Mesendoderm (in vitro differentiated cells): ENCODE results near the gene WDR33.
A peak's percentile ranks its signal among the peaks of the same experiment; 100 is the strongest.
"Not testable (repeated sequence)": the region's sequence is repeated elsewhere in the genome, so short reads cannot be mapped to it uniquely, and the experiment has no call there.

Source experiments
- DNase-seq: peaks from one replicate; pipeline ENCODE4 v3.0.0; 2013
- H2AK5ac ChIP-seq: 2 replicates; pipeline ENCODE4 v1.6.1; 2013; ENCODE audit warnings: low read length, inconsistent platforms
- H2BK120ac ChIP-seq: 2 replicates; pipeline ENCODE4 v1.6.1; 2013; ENCODE audit warnings: low read depth, mild to moderate bottlenecking, low read length, moderate library complexity, mixed read lengths
- H2BK15ac ChIP-seq: replicated peaks from 2 replicates; pipeline ENCODE4 v1.6.1; 2013; ENCODE audit warnings: low read depth, mild to moderate bottlenecking, moderate library complexity
- H2BK5ac ChIP-seq: 2 replicates; pipeline ENCODE4 v1.6.1; 2013; ENCODE audit warnings: low read length, inconsistent platforms
- H3K18ac ChIP-seq: 2 replicates; pipeline ENCODE4 v1.6.1; 2013; ENCODE audit warnings: mild to moderate bottlenecking, low read length, mixed read lengths
- H3K23ac ChIP-seq: one replicate; pipeline ENCODE4 v1.6.1; 2013; ENCODE audit warnings: low read length
- H3K27ac ChIP-seq: 2 replicates; pipeline ENCODE4 v1.5.1; 2013; ENCODE audit warnings: low read depth, mild to moderate bottlenecking, inconsistent platforms, low read length, moderate library complexity
- H3K27me3 ChIP-seq: 2 replicates; pipeline ENCODE4 v1.6.1; 2013; ENCODE audit warnings: low read length, control low read depth, mild to moderate bottlenecking, inconsistent platforms; ENCODE audit not compliant: insufficient read depth, poor library complexity
- H3K36me3 ChIP-seq: 2 replicates; pipeline ENCODE4 v1.6.1; 2013; ENCODE audit warnings: low read length, inconsistent platforms; ENCODE audit not compliant: control insufficient read depth, insufficient read depth
- H3K4ac ChIP-seq: one replicate; pipeline ENCODE4 v1.6.1; 2013; ENCODE audit warnings: low read depth, mild to moderate bottlenecking, low read length, moderate library complexity
- H3K4me1 ChIP-seq: 2 replicates; pipeline ENCODE4 v1.6.1; 2013; ENCODE audit warnings: low read depth, low read length, inconsistent platforms; ENCODE audit not compliant: control insufficient read depth
- H3K4me2 ChIP-seq: 2 replicates; pipeline ENCODE4 v1.6.1; 2013; ENCODE audit warnings: low read length
- H3K4me3 ChIP-seq: 2 replicates; pipeline ENCODE4 v1.5.1; 2013; ENCODE audit warnings: mild to moderate bottlenecking, low read length
- H3K56ac ChIP-seq: one replicate; pipeline ENCODE4 v1.6.1; 2013; ENCODE audit warnings: low read length
- H3K79me1 ChIP-seq: 2 replicates; pipeline ENCODE4 v1.6.1; 2013; ENCODE audit warnings: low read length, inconsistent platforms
- H3K79me2 ChIP-seq: 2 replicates; pipeline ENCODE4 v1.6.1; 2013; ENCODE audit warnings: mild to moderate bottlenecking, low read length; ENCODE audit not compliant: control insufficient read depth, insufficient read depth
- H3K9ac ChIP-seq: 2 replicates; pipeline ENCODE4 v1.6.1; 2013; ENCODE audit warnings: low read length, inconsistent platforms
- H4K5ac ChIP-seq: one replicate; pipeline ENCODE4 v1.6.1; 2013; ENCODE audit warnings: low read length
- H4K8ac ChIP-seq: one replicate; pipeline ENCODE4 v1.6.1; 2013; ENCODE audit warnings: low read depth, mild to moderate bottlenecking, control low read depth, low read length, moderate library complexity
- WGBS: extraction: QIAGEN DNeasy Blood & Tissue Kit; methylation state at CpG from one replicate; pipeline ENCODE4 v1.1.7; 2013; ENCODE audit warnings: low lambda C conversion rate, missing lambda C conversion rate; ENCODE audit not compliant: insufficient coverage; ENCODE audit errors: extremely low coverage; 5-methylcytosine and 5-hydroxymethylcytosine counted together

WDR33 gene

DNA sequence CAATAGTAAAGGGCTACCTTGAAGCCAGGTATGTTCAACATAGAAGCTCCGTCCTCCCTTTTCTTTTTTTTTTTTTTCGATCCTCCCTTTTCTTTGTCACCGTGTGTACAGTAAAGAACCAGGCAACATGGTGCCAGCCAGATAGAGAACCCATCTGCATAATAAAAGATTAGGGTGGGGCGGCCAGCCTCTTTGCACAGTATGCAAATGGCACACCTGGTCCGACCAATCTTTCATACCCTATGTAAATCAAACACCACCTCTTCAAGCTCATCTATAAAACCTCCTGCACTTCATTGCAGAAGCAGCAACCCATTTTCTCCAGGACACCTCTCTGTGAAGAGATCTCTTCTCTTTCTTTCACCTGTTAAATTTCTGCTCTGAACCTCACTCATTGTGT is 7.3 kb upstream of the WDR33 start:
- Histone ChIP-seq H3K79me2 (no peaks in the 10 kb centered on the region), H3K4me2 (no peak overlapping the region), H3K56ac (no peak overlapping the region), H3K36me3 (no peaks in the 10 kb centered on the region), H3K79me1 (no peaks in the 10 kb centered on the region), H2AK5ac (no peak overlapping the region), H2BK120ac (no peak overlapping the region), H4K8ac (no peak overlapping the region), H3K4me3 (no peak overlapping the region), H3K27ac (no peak overlapping the region), H2BK15ac (no peak overlapping the region), H3K18ac (no peak overlapping the region), H3K4me1 (no peaks in the 10 kb centered on the region), H3K23ac (no peak overlapping the region), H3K9ac (no peak overlapping the region), H4K5ac (no peak overlapping the region), H3K27me3 (no peaks in the 10 kb centered on the region), H2BK5ac (no peak overlapping the region), H3K4ac (no peak overlapping the region)
- no CpG with 5 or more reads among the region's 5 CpGs for WGBS
- no peak for DNase-seq

DNA sequence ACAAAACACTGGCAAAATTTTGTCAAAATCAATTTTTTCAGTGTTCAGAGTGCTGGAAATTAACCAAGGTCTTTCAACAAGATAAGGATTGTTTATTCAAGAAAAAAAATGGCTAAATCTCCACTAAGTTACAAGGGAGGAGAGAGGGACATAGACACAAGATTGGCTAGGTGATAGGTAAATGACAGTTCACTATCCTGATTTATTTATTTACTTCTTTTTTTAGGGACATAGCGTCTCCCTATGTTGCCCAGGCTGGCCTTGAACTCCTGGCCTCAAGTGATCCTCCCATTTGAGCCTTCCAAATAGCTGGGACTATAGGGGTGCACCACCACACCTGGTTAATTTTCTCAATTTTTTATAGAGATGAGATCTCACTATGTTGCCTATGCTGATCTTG is 3.7 kb upstream of the WDR33 start:
- no peaks in the 10 kb centered on the region for H3K79me1 ChIP-seq
- no peaks in the 10 kb centered on the region for H3K36me3 ChIP-seq
- H3K18ac ChIP-seq, result no peak overlapping the region
- no peak overlapping the region for H3K9ac ChIP-seq
- no peaks in the 10 kb centered on the region for H3K27me3 ChIP-seq
- no peak overlapping the region for H3K27ac ChIP-seq
- no peaks in the 10 kb centered on the region for H3K4me1 ChIP-seq
- peaks cover 12% of the 10 kb centered on the region for H3K79me2 ChIP-seq
- no peak overlapping the region for H3K56ac ChIP-seq
- DNase-seq, result no peak
- H3K4me3 ChIP-seq, result no peak overlapping the region
- no peak overlapping the region for H2AK5ac ChIP-seq
- no peak overlapping the region for H3K23ac ChIP-seq
- H4K5ac ChIP-seq, result no peak overlapping the region
- no peak overlapping the region for H4K8ac ChIP-seq
- H2BK120ac ChIP-seq, result no peak overlapping the region
- H2BK15ac ChIP-seq, result no peak overlapping the region
- no peak overlapping the region for H3K4me2 ChIP-seq
- no CpG with 5 or more reads among the region's 1 CpG for WGBS
- no peak overlapping the region for H3K4ac ChIP-seq
- H2BK5ac ChIP-seq, result no peak overlapping the region

DNA sequence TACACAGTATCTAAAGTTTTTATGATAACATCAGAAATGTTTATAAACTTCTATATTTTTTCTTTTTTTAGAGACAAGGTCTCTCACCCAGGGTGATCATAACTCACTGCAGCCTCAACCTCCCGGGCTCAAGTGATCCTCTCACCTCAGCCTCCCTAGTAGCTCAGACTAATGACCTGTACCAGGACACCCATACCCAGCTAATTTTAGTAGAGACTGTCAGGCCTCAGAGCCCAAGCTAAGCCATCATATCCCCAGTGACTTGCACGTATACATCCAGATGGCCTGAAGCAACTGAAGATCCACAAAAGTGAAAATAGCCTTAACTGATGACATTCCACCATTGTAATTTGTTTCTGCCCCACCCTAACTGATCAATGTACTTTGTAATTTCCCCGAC is 1.5 kb upstream of the WDR33 start:
- H2BK15ac ChIP-seq, H2BK120ac ChIP-seq, DNase-seq, H3K4me3 ChIP-seq, H3K36me3 ChIP-seq, H3K4me2 ChIP-seq, H4K5ac ChIP-seq, H3K79me1 ChIP-seq, H2BK5ac ChIP-seq, H3K27me3 ChIP-seq, H3K18ac ChIP-seq, H3K56ac ChIP-seq, H3K27ac ChIP-seq, H4K8ac ChIP-seq, H3K23ac ChIP-seq, H3K4ac ChIP-seq, H2AK5ac ChIP-seq, H3K4me1 ChIP-seq, H3K9ac ChIP-seq: not testable (repeated sequence)
- WGBS, result no CpG with 5 or more reads among the region's 3 CpGs
- H3K79me2 ChIP-seq, result peaks cover 24% of the 10 kb centered on the region

DNA sequence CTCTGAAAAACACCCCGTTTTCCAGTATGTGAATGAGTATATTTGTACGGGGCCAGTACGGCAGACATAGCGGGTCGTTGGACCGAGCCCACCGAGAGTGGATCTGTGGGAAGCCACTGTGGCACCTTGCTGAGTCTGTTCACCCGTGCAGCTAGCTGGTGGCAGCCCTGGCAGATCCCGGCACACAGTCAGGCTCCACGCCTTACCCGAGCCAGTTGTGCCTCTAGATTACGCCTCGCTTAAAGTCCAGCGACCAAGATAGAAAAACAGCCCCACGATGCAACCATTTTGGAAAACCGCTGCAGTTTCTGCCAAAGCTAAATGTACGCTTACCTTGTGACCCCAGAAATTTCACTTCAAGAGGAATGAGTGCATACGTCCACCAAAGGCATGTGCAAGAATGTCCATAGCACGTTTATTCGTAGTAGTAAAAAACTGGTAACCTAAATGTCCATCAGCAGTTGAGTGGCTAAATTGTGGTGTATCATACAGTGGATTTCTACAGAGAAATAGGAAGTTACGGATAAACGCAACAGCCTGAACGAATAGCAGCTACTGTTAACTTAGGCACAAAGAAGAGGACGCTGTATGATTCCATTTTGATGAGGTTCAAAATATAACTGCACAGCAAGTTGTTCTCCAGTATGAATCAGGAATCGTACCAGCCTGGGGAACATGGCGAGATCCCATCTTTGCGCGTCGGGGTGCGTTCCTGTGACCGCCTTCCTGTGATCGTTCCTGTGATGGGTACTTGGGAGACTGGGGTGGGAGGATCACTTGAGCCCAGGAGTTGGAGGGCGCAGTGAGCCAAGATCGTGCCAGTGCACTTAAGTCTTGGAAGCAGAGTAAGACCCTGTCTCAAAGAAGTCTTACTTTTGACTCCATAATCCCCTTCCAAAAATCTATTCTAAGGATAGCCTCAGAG is 688 bp upstream of the WDR33 start:
- peak overlapping the region; percentile 55 for H3K23ac ChIP-seq
- no CpG with 5 or more reads among the region's 34 CpGs for WGBS
- H3K79me2 ChIP-seq, result peaks cover 32% of the 10 kb centered on the region
- H2BK120ac ChIP-seq, result no peak overlapping the region
- H3K4ac ChIP-seq, result peak overlapping the region; percentile 89
- peak overlapping the region; percentile 98 for H3K9ac ChIP-seq
- H3K27me3 ChIP-seq, result no peaks in the 10 kb centered on the region
- H4K5ac ChIP-seq, result peak overlapping the region; percentile 89
- H3K4me2 ChIP-seq, result peak overlapping the region; percentile 81
- peak overlapping the region; percentile 81 for H3K18ac ChIP-seq
- no peak overlapping the region for H2AK5ac ChIP-seq
- peak overlapping the region; percentile 65 for H2BK5ac ChIP-seq
- H3K27ac ChIP-seq, result peak overlapping the region; percentile 73
- peak overlapping the region; percentile 72 for H3K4me3 ChIP-seq
- H3K36me3 ChIP-seq, result no peaks in the 10 kb centered on the region
- no peak overlapping the region for H2BK15ac ChIP-seq
- no peaks in the 10 kb centered on the region for H3K79me1 ChIP-seq
- no peak for DNase-seq
- H3K56ac ChIP-seq, result peak overlapping the region; percentile 99
- H4K8ac ChIP-seq, result peak overlapping the region; percentile 58
- no peaks in the 10 kb centered on the region for H3K4me1 ChIP-seq

DNA sequence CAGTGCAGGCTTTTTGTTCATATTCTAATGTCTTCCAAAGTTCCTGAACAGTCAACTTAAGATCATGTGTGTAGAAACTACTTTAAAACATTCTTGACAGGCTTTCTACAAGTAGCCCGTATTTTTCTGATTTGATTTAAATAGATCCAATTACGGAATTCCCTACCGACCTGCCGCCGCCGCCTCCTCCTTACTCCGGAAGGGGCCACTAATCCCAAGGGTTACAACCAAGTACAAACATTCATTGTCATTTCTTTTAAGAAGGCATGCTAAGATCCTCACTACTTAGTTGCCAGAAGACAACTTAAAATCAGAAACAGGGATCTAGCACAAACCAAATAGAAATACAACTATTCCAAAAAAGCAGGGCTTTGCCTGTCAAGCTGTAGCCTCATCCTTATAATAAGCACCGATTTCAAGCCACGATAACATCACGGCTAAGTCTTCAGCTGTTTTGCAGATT is 784 bp downstream of the WDR33 start:
- Histone ChIP-seq H3K9ac (peak overlapping the region; percentile 100), H4K8ac (no peak overlapping the region), H3K23ac (peak overlapping the region; percentile 59), H3K4me1 (no peaks in the 10 kb centered on the region), H2BK15ac (no peak overlapping the region), H3K27me3 (no peaks in the 10 kb centered on the region), H3K36me3 (no peaks in the 10 kb centered on the region), H2BK5ac (peak overlapping the region; percentile 76), H2BK120ac (no peak overlapping the region), H3K27ac (peak overlapping the region; percentile 82), H4K5ac (peak overlapping the region; percentile 71), H3K4me3 (peak overlapping the region; percentile 100), H3K4me2 (peak overlapping the region; percentile 91), H3K79me1 (no peaks in the 10 kb centered on the region), H2AK5ac (peak overlapping the region; percentile 90), H3K4ac (no peak overlapping the region), H3K18ac (peak overlapping the region; percentile 65), H3K56ac (peak overlapping the region; percentile 99), H3K79me2 (peaks cover 45% of the 10 kb centered on the region)
- WGBS, result no CpG with 5 or more reads among the region's 10 CpGs
- DNase-seq, result peak; percentile 62
